ENCODE results near the gene GPHN. TPM values are rescaled to one million over a fixed set of nuclear protein-coding genes. Genes with fewer than 3 reads are reported as not detected.
A peak's percentile ranks its signal among the peaks of the same experiment; 100 is the strongest.
"Not testable (repeated sequence)": the region's sequence is repeated elsewhere in the genome, so short reads cannot be mapped to it uniquely, and the experiment has no call there.

Gene GPHN
- polyA plus RNA-seq, 3 donors = 82.6 to 84.4 (median 83.7) TPM

DNA sequence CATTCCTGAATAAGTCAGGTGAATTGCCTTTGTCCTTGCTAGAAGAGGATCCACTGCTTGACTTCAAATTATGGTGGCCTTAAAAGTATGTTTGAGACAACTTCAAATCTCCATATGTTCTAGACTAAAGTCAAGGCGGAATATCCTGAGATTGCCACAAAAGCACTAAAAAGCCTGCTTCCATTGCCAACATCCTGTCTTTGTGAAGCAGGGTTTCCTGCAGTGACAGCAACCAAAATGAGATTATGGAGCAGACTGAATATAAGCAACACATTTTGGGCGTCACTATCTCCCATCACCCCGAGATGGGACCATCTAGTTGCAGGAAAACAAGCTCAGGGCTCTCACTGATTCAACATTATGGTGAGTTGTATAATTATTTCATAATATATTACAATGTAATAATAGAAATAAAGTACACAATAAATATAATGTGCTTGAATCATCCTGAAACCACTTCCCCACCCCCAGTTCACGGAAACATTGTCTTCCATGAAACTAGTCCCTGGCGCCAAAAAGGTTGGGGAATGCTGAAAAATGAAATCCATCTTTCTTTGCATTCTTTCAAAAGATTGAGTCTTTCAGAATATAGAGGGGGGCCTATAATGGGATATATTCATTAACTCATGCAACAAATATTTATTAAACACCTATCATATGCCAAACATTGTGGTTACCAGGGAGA, 143.7 kb downstream of the GPHN start:
- DNase-seq (ENCODE audit: low read depth in 3 of 3, low spot score in 2 of 3) = no peak

DNA sequence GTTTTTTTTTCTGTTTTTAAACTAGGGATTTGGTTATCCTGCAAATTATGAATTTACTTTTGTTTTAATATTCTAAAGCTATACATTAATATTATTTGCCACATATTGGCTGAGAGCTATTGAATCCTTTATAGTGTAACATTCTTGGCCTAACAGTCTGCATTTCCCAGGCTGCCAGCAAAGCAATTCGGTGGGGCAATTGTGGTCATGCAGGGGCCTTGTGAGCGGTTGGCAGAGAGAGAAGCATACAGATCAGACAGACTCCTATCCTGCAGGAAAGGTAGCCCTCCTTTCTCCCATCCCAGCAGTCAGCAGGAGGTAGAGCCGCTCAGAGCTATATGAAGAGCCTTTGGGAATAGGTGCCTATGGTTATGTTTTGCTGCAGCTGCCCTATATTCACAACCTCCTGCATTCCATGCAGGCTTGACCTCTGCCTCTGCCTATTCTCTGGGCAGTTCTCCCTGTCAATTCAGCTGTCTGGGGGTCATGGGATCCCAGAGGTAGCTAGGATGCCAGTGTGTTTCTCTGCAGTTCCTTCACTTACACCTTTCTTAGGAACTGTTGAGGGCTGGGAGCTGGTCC, 144.7 kb downstream of the GPHN start:
- no peak for DNase-seq (ENCODE audit: low read depth in 3 of 3, low spot score in 2 of 3)

DNA sequence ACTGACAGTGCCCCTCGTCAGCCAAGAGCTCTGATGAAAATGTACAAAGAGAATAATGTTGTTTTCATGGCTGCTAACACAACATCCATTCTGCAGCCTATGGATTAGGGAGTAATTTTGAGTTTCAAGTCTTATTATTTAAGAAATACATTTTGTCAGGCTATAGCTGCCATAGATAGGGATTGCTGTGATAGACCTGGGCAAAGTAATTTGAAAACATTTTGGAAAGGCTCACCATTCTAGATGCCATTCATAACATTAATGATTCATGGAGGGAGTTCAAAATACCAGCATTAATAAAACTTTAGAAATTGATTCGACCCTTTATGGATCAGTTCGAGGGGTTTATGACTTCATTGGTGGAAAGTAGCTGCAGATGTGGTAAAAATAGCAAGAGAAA, 149.8 kb downstream of the GPHN start:
- DNase-seq (ENCODE audit: low read depth in 3 of 3, low spot score in 2 of 3) = no peak

DNA sequence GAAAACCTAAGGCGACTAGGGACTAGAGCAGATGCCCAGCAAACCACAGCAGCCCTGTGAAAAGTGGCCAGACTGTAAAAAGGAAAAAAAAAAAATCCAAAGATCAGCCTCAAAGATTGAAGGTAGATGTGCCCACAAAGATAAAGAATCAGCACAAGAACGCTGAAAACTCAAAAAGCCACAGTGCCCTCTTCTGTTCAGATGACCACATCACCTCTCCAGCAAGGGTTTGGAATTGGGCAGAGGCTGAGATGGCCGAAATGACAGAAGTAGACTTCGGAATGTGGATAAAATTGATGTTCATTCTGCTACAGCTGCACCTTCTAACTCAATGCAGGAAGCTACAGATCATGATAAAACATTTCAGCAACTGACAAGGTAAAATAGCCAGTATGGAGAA, 154.4 kb downstream of the GPHN start:
- no peak for DNase-seq (ENCODE audit: low read depth in 3 of 3, low spot score in 2 of 3)

DNA sequence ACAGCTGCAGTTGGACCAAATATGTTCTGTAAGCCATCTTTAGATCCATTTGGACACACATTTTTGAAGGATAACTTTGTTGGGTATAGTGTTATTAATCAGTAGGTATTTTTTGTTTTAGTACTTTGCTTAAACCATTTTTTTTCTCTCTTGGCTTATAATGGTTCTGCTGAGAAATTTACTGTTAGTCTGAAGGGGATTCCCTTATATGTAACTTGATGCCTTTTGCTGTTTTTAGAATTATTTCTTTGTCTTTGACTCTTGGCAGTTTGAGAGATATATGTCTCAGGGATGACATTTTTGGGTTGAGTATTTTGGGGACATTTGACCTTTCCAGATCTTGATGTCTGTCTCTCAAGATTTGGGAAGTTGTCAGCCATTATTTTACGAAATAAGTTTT, 169.8 kb downstream of the GPHN start:
- no peak for DNase-seq (ENCODE audit: low read depth in 3 of 3, low spot score in 2 of 3)

DNA sequence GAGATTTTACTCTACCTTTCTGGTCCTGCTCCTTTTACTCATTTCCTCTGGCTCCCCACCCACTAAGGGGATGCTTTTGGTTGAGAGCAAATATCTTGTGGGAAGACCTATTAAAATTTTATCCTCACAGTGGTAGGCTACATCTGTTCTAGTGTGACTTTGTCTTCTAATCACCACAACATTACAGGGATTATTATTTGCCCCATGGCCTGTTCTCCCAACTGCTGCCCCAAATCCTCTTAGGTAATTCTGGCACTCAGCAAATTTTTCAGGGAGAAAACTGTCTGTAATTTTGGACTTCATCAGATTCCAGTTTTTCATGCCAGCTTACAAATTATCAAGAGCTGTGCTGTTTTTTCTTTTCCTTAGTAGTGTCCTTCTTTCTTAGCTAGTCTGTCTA, 172.3 kb downstream of the GPHN start:
- DNase-seq (ENCODE audit: low read depth in 3 of 3, low spot score in 2 of 3) = no peak

DNA sequence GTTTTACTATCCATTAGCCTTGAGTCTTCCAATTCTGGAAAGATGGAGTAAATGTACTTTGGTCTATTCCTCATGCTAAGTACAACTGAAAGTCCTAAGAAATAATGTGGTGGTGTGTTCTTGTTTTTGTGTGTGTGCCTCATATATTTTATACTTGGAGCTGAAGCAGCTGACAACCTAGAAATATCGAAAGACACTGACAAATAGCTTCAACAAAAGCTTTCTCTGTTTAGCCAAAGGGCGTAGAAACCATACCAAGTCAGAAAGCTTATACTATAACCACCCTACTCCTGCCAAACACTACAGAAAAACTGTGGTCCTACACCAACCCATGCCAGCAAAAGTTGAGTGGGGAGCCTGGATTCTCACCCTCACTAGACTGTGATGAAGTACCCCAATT, 188.4 kb downstream of the GPHN start:
- DNase-seq (ENCODE audit: low read depth in 3 of 3, low spot score in 2 of 3) = no peak

DNA sequence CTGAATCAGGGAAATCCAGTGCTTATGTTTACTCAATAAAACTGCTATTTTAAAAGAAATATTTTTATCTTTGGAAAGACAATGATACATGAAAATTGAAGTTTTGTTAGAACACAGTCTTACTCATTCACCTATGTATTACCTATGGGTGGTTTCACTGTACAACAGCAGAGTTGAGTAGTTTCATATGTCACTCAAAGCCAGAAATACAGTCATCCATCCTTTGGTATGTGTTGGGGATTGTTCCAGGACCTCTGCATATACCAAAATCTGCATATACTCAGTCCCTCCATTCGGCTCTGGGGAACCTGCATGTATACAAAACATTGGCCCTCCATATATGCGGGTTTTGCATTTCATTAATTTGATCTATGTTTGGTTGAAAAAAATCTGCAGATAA, 190.6 kb downstream of the GPHN start:
- no peak for DNase-seq (ENCODE audit: low read depth in 3 of 3, low spot score in 2 of 3)

DNA sequence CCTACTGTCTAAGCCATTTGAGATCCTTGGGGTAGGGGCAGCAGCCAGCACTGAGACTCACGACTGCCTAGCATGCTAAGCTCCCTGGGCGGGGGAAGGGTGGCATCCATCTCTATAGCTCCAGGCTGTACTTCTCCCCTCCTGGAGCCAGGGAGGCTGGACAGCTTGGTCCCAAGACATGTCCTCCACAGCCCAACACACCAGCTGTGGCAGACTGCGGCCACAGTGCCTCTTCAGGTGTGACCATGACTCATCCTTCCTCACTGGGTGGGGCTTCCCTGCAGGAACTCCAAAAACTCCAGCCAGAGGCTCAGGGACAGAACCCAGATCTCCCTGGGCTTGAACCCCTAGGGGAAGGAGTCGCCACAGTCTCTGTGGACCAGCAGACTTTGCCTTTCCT, 193.9 kb downstream of the GPHN start:
- DNase-seq (ENCODE audit: low read depth in 3 of 3, low spot score in 2 of 3) = no peak

DNA sequence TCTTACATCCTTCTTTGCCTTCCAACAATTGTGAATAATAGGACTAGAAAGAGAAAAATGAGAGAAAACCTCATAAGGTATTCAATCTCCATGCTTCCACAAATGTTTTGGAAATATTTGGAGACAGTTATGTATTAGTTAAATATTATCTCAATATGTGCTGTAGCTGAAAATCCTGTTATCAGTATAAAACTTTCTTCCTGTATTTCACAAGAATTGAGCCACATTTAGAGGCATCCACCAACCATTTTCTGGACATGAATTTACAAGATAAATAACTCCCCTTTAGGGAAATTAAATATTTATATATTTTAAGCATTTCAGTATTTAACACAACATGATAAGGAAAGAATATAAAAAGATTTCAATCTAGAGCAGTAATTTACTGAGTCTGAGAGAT, 200.3 kb downstream of the GPHN start:
- no peak for DNase-seq (ENCODE audit: low read depth in 3 of 3, low spot score in 2 of 3)

DNA sequence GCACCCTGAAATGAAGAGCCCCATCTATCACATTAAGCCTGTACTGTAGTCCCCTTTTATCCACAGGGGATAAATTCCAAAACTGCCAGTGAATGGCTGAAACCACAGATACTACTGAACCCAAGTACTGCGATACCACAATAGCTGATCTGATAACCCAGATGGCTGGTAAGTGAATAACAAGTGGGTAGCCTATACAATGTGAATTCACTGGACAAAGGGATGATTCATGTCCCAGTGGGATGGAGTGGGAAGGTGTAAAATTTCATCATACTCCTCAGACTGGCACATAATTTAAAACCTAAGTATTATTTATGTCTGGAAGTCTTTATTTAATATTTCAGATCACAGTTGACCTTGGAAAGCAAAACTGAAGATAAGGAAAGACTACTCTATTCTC, 201.3 kb downstream of the GPHN start:
- DNase-seq (ENCODE audit: low read depth in 3 of 3, low spot score in 2 of 3) = no peak

DNA sequence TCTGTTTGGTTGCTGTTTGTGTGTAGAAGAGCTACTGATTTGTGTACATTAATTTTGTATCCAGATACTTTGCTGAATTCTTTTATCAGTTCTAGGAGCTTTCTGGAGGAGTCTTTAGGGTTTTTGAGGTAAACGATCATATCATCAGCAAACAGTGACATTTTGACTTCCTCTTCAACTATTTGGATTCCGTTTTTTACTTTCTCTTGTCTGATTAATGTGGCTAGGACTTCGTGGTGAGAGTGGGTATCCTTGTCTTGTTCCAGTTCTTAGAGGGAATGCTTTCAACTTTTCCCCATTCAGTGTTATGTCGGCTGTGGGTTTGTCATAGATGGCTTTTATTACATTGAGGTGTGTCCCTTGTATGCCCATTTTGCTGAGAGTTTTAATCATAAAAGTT, 206.3 kb downstream of the GPHN start:
- DNase-seq (ENCODE audit: low read depth in 3 of 3, low spot score in 2 of 3) = not testable (repeated sequence)

DNA sequence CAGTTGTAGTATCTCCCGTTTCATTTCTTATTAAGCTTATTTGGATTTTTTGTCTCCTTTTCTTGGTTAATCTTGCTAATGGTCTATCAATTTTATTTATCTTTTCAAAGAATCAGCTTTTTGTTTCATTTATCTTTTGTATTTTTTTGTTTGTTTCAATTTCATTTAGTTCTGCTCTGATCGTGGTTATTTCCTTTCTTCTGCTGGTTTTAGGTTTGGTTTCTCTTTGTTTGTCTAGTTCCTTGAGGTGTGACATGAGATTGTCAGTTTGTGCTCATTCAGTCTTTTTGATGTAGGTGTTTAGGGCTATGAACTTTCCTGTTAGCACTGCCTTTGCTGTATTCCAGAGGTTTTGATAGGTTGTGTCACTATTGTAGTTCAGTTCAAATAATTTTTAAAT, 207.4 kb downstream of the GPHN start:
- not testable (repeated sequence) for DNase-seq (ENCODE audit: low read depth in 3 of 3, low spot score in 2 of 3)

DNA sequence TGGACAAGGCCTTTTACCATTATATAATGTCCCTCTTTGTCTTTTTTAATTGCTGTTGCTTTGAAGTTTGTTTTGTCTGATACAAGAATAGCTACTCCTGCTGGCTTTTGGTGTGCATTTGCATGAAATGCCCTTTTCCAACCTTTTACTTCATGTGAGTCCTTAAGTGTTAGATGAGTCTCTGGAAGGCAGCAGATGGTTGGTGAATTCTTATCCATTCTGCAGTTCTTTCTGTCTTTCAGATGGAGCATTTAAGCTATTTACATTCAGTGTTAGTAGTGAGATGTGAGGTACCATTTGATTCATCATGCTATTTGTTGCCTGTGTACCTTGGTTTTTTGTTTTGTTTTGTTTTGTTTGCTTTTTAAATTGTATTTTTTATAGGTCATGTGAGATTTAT, 208.3 kb downstream of the GPHN start:
- no peak for DNase-seq (ENCODE audit: low read depth in 3 of 3, low spot score in 2 of 3)

DNA sequence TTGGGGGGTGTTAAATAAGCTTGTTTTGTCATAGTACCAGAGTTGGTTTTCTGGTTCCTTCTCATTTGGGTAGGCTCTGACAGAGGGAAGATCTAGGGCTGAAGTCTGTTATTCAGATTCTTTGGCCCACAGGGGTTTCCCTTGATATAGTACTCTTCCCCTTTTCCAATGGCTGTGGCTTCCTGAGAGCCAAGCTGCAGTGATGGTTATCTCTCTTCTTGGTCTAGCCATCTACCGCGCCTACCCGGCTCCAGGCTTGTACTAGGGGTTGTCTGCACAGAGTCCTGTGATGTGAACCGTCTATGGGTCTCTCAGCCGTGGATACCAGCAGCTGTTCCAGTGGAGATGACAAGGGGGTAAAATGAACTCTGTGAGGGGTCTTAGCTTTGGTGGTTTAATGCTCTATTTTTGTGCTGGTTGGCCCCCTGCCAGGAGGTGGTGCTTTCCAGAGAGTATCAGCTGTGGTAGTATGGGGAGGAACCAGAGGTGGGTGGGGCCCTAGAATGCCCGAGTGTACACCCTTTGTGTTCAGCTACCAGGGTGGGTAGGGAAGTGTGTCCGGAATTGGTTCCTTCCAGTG, 209.7 kb downstream of the GPHN start:
- no peak for DNase-seq (ENCODE audit: low read depth in 3 of 3, low spot score in 2 of 3)

DNA sequence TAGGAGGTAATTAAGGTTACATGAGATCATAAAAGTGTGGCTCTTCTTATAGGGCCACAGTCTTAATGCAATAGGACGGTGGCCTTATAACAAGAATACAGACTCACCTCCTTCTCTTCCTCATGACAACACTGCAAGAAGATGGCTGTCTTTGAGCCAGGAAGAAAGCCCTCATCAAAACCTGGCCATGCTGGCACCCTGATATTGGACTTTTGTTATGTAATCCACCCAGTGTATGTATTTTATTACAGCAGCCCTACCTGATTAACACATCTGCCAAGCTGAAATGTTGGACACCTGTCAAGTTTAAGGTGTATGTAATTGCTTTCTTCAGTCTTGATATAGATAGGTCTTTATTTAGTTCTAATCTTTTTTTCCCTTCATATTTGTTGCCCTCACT, 217.0 kb downstream of the GPHN start:
- DNase-seq (ENCODE audit: low read depth in 3 of 3, low spot score in 2 of 3) = no peak

DNA sequence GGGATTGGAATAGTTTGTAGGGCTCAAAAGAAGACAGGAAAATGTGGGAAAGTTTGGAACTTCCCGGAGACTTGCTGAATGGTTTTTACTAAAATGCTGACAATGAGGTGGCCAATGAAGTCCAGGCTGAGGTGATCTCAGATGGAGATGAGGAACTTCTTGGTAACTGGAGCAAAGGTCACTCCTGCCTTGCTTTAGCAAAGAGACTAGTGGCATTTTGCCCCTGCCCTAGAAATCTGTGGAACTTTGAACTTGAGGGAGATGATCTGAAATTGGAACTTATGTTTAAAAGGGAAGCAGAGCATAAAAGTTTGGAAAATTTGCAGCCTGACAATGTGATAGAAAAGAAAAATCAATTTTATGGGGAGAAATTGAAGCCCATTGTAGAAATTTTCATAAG, 223.4 kb downstream of the GPHN start:
- not testable (repeated sequence) for DNase-seq (ENCODE audit: low read depth in 3 of 3, low spot score in 2 of 3)

DNA sequence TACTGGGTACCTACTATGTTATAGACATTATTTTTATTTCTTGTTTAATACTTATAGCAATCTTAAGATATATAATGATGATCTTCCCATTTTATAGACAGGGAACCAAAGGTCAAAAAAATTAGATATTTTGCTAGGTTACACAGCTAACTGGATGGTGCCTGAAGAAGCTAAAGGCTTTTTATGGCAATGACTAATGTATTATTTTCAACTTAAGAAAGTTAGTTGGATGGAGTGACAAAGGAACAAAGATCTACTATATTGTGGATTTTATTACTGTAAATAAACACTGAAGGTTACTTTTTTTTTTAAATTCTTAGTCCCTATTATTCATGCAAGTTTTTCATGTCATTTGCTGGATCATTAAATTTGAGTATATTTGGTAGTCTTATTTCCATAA, 227.9 kb downstream of the GPHN start:
- no peak for DNase-seq (ENCODE audit: low read depth in 3 of 3, low spot score in 2 of 3)

DNA sequence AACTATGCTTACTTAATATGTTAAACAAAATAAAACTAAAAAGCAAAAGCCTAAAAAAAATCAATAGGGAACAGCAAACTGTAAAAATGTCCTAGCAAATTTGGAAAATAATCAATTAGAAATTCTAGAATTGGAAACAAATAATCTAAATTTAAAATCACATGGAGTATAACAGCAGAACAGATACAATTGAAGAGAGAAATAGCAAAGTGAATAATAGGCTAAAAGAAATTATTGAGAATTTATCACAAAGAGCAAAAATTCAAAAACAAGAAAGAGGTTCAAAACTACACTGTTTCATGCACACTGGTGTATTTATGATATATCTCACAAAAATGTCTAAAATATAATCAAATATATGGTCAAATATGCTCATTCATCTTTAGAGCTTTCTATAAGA, 231.9 kb downstream of the GPHN start:
- no peak for DNase-seq (ENCODE audit: low read depth in 3 of 3, low spot score in 2 of 3)

DNA sequence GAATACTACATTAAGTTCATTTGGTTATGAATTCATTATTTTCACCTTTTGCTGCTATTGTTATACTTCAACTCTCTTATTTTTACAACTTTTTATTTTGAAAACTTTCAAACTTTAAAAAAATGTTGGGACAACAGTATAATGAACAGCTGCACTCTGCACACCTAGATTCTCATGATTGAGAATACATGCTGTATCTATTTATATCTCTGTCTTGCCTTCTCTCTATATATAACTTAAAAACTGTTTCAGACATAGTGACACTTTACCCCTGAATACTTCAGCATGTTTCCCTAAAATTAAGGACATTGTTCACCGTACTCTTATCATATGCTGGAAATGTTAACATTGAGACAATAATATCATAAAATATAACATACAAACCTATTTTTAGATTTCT, 237.1 kb downstream of the GPHN start:
- no peak for DNase-seq (ENCODE audit: low read depth in 3 of 3, low spot score in 2 of 3)

DNA sequence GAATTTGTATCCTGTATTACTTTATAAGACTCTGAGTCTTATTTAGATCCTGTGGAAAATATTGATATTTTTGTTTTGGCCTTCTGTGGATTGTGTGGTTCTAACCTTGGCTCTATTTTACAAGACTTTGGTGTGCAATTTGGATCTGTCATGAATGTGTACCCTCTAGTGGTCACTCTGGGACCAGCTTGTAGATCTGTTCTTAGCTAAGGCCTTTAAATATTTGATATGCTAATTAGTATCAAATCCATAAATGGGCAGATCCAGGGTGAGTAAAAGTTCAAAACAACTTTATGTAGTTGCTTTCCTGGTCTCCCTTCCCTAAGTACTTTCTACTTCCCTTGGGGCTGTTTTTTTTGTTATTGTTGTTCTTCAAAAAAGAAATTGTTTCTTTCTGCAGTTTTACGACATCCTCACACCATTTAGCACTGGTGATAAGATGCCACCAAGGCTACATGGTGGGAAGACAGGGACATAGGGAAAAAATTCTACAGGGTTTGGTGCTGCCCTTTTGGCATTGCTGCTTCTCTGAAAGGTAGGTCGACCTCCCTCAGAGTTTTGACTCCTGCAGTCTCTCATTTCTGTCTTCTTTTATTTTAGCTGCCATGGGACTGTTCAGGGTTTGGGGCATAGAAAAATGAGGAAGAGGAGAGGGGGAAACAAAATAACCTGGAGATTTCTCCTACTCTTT, 238.5 kb downstream of the GPHN start:
- peak in 1 of 3 donors; percentile 9 for DNase-seq (ENCODE audit: low read depth in 3 of 3, low spot score in 2 of 3)

DNA sequence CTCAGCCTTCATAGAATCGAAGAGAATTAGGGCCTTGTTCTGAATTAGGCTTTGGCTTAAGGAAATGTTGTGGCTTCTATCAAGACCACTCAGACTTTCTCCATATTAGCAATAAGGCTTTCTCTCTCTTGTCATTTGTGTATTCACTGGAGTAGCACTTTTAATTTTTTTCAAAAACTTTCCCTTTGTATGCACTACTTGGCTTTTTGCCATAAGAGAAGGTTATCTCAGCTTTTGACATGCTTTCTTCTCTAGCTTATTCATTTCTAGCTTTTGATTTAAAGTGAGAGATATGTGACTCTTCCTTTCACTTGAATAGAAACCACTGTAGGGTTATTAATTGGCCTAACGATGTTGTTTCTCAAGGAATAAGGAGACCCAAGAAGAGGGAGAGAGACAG, 244.2 kb downstream of the GPHN start:
- no peak for DNase-seq (ENCODE audit: low read depth in 3 of 3, low spot score in 2 of 3)
